Dedifferentiated amniotic fluid mesenchymal stem cell (primary cell): ENCODE results near the gene LRRC3.
"Not testable (repeated sequence)": the region's sequence is repeated elsewhere in the genome, so short reads cannot be mapped to it uniquely, and the experiment has no call there.

Experiments
- DNase-seq: peaks from one replicate; pipeline ENCODE4 v3.0.0-alpha.2; 2016; ENCODE audit errors: extremely low spot score

Gene LRRC3

GRCh38 chr21:44496564-44497550 is 41.5 kb downstream of the LRRC3 start:
- DNase-seq = no peak

DNA sequence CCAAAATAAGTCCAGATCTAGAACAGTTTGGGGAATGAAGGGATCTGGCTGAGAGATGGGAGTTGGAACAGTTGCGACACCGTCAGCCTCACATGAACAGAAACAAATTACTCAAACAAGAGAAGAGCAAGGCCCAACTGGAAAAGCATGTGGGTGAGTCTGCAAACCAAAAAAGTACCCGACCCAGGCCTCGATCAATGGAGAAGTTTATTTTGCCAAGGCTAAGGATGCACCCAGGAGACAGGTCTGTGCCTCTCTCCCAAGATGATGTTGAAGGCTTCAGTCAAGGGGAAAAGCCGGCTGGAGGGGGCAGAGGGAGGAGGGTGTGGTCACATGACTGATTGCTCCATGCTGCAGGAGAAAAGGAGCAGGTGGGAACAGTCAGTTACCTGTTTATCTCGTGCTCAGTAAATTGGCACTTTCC is 42.4 kb downstream of the LRRC3 start:
- no peak for DNase-seq

DNA sequence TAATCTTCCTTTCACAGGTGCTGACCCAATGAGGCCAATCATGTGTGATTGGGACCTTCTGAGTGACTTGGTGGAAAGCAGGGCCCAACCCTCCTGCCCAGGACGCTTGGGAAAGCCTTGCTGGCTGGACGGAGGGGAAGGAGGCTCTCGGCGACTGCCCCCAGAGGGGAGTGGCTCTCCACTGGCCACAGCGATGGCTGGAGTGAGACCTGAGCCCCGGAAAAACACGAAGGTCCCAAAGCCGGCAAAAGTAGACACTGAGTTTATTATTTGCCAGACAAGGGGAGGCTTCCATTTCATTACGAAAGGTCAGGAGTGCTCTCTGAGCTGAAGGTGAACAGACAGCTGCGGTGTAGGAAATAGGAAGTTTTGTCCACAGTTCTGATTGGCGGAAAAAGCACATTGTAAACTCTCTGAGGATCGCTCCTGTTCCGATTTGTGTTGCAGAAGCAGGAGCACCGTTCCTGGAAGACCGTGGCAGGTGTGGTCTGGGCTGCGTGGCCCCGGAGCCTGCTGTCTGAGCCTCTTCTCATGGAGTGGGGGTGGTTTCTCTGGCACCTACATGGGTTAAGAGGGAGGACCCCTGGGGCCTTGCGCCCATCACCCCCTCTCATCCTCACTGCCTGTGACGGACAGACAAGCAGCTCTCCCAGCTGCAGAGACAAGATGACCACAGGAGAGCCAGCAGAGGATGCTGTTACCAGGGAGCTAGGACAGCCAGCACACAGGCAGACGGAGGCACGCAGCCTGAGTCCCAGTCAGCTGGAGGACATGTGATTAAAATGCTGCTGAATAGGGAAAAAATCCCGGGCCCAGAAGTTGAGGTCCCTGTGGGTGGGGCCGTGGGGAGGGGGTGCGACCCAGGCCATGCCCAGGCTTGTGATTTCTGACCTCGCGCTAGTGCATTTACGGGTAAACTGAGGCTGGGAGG is 43.2 kb downstream of the LRRC3 start:
- no peak for DNase-seq

GRCh38 chr21:44499211-44499560 is 43.9 kb downstream of the LRRC3 start:
- DNase-seq = no peak

- no peak for DNase-seq
Measured at GRCh38 chr21:44499631-44500030, 44.3 kb downstream of the LRRC3 start.

DNA sequence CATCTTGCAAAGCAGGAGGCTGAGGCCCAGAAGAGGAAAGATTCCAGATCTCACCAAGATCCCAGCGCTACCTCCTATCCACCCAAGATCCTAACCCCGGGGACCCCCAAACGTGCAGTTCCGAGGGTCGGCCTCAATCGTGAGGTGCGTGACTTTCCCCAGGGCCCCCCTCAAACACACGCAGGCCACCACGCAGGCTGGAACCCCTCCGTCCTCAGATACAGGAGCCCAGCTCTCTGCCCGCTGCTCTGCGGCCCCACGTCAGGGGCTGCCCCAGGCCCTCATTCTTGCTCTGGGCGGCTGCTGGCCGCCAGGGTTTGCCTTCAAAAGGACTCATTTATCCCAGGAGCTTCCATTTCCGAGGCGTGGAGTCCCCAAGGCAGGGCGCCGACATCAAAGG is 44.8 kb downstream of the LRRC3 start:
- DNase-seq = no peak

- DNase-seq = no peak
Measured at GRCh38 chr21:44502171-44502958, 47.1 kb downstream of the LRRC3 start.

GRCh38 chr21:44503006-44503889 is 47.9 kb downstream of the LRRC3 start:
- not testable (repeated sequence) for DNase-seq

DNA sequence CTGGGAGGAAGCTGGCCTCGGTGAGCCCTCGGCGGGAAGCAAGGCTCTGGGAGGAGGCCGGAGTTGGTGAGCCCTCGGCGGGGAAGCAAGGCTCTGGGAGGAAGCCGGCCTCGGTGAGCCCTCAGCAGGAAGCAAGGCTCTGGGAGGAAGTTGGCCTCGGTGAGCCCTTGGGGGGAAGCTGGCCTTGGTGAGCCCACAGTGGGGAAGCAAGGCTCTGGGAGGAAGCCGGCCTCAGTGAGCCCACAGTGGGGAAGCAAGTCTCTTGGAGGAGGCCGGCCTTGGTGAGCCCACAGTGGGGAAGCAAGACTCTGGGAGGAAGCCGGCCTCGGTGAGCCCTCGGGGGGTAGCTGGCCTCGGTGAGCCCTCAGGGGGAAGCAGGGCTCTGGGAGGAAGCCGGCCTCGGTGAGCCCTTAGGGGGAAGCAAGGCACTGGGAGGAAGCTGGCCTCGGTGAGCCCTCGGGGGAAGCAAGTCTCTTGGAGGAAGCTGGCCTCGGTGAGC is 48.6 kb downstream of the LRRC3 start:
- DNase-seq = no peak

DNA sequence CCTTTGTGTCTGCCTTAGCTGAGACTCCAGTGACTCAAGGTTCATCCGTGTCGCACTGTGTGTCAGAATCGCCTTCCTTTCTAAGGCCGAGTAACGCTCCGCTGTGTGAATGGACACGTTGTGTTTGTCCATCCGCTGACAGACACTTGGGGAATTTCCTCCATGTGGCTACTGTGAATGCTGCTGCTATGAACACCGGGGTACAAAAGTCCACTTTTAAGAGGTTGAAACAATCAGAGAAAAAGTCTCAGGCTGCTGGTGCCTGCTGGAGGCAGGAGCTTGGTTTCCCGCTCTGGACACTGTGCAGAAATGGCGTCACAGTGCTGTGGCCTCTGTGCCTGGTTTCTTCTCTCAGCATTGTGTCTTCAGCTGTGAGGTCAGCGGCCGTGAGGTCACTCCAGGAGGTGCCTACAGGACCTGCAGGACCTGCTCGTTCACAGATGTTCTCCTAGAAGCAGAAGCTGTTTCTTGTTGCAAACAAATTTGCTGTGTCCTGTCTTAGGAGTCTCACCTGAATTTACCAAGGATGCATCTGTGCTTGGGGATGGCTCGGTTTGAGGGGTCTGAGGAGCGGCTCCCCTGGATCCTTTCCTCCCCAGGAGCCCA is 50.5 kb downstream of the LRRC3 start:
- no peak for DNase-seq

- DNase-seq = no peak
Measured at GRCh38 chr21:44506279-44507255, 51.3 kb downstream of the LRRC3 start.

GRCh38 chr21:44507673-44508425 is 52.5 kb downstream of the LRRC3 start:
- no peak for DNase-seq

GRCh38 chr21:44508426-44508710 is 53.1 kb downstream of the LRRC3 start:
- DNase-seq = no peak

DNA sequence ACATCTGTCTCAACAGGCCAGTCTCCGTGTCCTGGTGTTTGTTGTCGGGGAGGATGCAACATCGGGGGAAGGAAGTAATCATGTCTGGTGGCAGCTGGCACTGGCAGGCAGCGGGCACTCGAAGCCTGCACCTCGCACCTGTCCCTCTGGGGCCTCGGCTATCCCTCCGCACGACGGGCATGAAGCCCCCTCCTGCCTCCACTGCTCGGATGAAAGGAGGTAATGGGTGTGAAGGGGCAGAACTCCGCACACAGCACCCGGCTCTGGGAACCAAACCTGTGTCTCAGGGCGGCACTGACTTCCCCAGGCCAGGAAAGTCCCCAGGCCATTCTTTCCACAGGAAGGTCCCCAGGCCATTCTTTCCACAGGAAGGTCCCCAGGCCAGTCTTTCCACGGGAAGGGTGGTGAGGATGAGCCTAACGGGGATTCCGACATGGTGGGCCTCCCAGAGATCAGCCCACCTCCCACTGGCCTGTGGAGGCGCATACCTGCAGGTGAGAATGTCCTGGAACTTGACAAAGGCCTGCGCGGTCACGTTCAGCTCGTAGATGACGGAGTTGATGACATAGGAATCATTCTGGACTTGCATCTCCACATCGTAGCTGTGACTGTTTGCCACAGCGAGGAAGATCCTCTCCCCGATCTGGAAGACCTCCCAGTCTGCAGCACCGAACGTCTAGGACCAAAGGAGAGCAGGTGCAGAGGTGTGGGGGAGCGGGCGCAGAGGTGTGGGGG is 53.6 kb downstream of the LRRC3 start:
- DNase-seq = no peak

DNA sequence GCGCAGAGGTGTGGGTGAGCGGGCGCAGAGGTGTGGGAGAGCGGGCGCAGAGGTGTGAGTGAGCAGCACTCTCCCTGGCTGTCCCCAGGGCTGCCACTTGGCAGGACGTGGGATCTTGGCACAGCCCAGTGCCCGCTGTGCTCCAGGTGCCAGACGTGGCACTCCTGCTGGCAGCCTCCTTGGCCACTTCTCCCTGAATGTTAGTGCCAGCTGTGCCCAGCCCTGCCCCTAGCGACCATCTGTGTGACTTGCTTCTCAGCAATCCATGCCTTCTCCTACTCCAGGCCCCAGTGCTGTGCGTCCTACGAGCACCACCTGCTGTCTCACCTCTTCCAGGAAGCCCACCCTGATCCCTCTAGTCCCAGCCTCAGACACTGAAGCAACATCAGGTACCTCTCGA is 54.2 kb downstream of the LRRC3 start:
- DNase-seq = no peak

- no peak for DNase-seq
Measured at GRCh38 chr21:44510109-44510507, 54.8 kb downstream of the LRRC3 start.

DNA sequence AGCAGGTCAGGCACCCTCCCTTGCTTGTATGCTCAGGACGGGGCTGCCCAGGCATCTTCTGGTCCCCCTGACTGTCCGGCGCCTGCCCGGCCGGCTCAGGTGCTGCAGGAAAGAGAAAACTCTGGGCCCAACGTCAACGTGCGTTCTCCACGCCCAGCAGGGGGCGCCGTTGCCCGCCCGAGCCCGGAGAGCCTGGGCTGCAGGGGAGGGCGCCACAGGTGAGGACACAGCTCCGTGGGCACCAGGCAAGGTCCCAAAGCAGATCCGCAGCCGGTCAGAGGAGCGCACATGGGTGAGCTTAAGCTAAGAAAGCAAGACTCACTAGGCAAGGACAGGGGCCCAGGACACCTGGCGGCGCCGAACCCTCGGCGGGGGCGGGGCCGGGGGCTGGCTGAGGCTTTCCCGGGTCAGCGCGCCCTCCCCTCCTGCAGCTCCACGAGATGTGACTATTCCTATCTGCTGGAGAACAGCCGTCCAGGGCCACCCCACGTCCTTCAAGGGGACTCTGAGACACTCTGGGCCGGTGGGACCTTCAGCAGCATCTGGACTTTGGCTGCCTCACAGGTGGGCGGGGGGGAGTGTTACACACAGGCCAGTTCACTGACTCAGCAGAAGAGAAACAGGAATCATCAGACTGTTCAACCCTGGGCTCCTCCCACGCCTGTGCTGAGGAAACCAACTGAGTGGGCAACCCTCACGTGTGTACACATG is 55.4 kb downstream of the LRRC3 start:
- DNase-seq = no peak
